HEK293T (cell line): Measurements from ENCODE around the gene PPP1R15B.

Source experiments
- CTBP1 ChIP-seq: fragments of 450-650 bp; IDR thresholded peaks from 2 replicates; pipeline ENCODE4 v1.6.1; 2016; ENCODE audit warnings: borderline replicate concordance
- FOXK2 ChIP-seq: fragments of 450-650 bp; IDR thresholded peaks from 2 replicates; pipeline ENCODE4 v1.6.1; 2016; ENCODE audit warnings: mild to moderate bottlenecking
- NFRKB ChIP-seq: fragments of 450-650 bp; IDR thresholded peaks from 2 replicates; pipeline ENCODE4 v1.6.1; 2016; ENCODE audit warnings: mild to moderate bottlenecking, moderate library complexity

GRCh38 chr1:204445860-204446412 lies 34.3 kb upstream of the PPP1R15B start:
- TF ChIP-seq FOXK2 = no peak
- no peak for TF ChIP-seq NFRKB
- no peak for TF ChIP-seq CTBP1
